A673 (cell line): Measurements from ENCODE around the gene BMERB1.

Experiments used
- CTCF ChIP-seq: fragments of 300-800, 200-600 bp; sonication (generic); conservative IDR thresholded peaks from 2 replicates; pipeline ENCODE4 v1.5.1; 2017; ENCODE audit warnings: low read depth, mild to moderate bottlenecking, antibody characterized with exemption, low read length, moderate library complexity, mixed read lengths
- EZH2 ChIP-seq: fragments of 200-600 bp; sonication (generic); IDR thresholded peaks from 2 replicates; pipeline ENCODE4 v1.6.1; 2017; ENCODE audit warnings: borderline replicate concordance, low read depth, mild to moderate bottlenecking, mixed read lengths, antibody characterized with exemption, low read length; ENCODE audit not compliant: poor library complexity, severe bottlenecking

DNA sequence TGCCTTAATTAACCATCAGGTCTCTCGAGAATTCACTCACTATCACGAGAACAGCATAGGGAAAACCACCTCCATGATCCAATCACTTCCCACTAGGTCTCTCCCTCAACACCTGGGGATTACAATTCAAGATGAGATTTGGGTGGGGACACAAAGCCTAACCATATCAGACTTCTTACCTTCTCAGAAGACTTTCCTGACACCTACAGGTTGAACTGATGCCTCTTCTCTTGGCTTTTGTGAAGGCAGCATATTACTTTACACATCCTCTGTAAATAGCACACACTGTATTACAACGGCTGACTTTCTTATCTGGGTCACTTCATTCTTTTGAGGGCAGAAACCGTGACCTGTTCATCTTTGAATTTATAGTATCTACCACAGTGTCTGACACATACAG is 23.6 kb downstream of the BMERB1 start:
- TF ChIP-seq CTCF (no peak), EZH2 (no peak)
